ENCODE results near the gene BASP1. TPM values are rescaled to one million over a fixed set of nuclear protein-coding genes. Genes with fewer than 3 reads are reported as not detected.

BASP1 gene
- total and polyA plus RNA-seq, 2 experiments from 2014 or later, result 87.5 to 114 TPM

GRCh38 chr5:17289681-17290539 lies 72.5 kb downstream of the BASP1 start (continued):
- TF ChIP-seq ZNF114 (CRISPR knock-in tag; IDR thresholded peaks at IDR 0.05), result no peak
- no peak for TF ChIP-seq POLR2AphosphoS5 (IDR thresholded peaks at IDR 0.05; ENCODE audit: low read depth)
- no peak for TF ChIP-seq NANOG (IDR thresholded peaks at IDR 0.05; ENCODE audit: borderline replicate concordance)
- TF ChIP-seq CREB1 (CRISPR knock-in tag; IDR thresholded peaks at IDR 0.05; ENCODE audit: low read depth), result no peak
- TF ChIP-seq ZNF331 (CRISPR knock-in tag; IDR thresholded peaks at IDR 0.05; ENCODE audit: low read depth), result no peak
- no peak for TF ChIP-seq EZH2 (IDR thresholded peaks at IDR 0.05; ENCODE audit: low read depth, unreplicated experiment)
- TF ChIP-seq REST (IDR thresholded peaks at IDR 0.05; ENCODE audit: unreplicated experiment), result no peak

- H3K4me3 Mint-ChIP-seq, result no peak overlapping the region
- Histone ChIP-seq H3K9me2 (ENCODE audit: insufficient read depth) (no peaks in the 10 kb centered on the region), H3K27me3 (ENCODE audit: insufficient read depth) (no peaks in the 10 kb centered on the region), H3K27ac (ENCODE audit: low read depth) (no peak overlapping the region), H3K4me2 (no peak overlapping the region), H3K79me2 (replicated peaks; ENCODE audit: insufficient read depth) (no peaks in the 10 kb centered on the region), H4K20me1 (replicated peaks; ENCODE audit: insufficient read depth) (no peaks in the 10 kb centered on the region), H2AFZ (0 out of 2 replicates have a peak overlapping the region, but pooled peaks have one; percentile 59), H3F3A (replicated peaks; ENCODE audit: low read depth) (no peaks in the 10 kb centered on the region), H3K4me3 (no peak overlapping the region), H3K4me1 (ENCODE audit: insufficient read depth) (no peaks in the 10 kb centered on the region), H3K36me3 (ENCODE audit: insufficient read depth) (no peaks in the 10 kb centered on the region)
- H3K9me3 Mint-ChIP-seq, result peaks cover 14% of the 10 kb centered on the region
- peaks cover 11% of the 10 kb centered on the region for H3K36me3 Mint-ChIP-seq (ENCODE audit: low read depth)
- peaks cover 4% of the 10 kb centered on the region for H3K27me3 Mint-ChIP-seq (ENCODE audit: insufficient read depth, low read depth, poor library complexity)
- H3K27ac Mint-ChIP-seq, result no peak overlapping the region
- ATAC-seq (no peak), DNase-seq (ENCODE audit: low spot score) (no peak)
- no peaks in the 10 kb centered on the region for H3K4me1 Mint-ChIP-seq
- TF ChIP-seq STAT1 (IDR thresholded peaks at IDR 0.05; ENCODE audit: unreplicated experiment) (no peak), JUNB (IDR thresholded peaks at IDR 0.05; ENCODE audit: unreplicated experiment) (no peak), ZNF462 (CRISPR knock-in tag; IDR thresholded peaks at IDR 0.05) (no peak), POLR2AphosphoS5 (IDR thresholded peaks at IDR 0.05; ENCODE audit: low read depth) (no peak), ZNF114 (CRISPR knock-in tag; IDR thresholded peaks at IDR 0.05) (no peak), NANOG (IDR thresholded peaks at IDR 0.05; ENCODE audit: borderline replicate concordance) (no peak), EZH2 (IDR thresholded peaks at IDR 0.05; ENCODE audit: low read depth, unreplicated experiment) (no peak), CTCF (conservative IDR thresholded peaks at IDR 0.05; ENCODE audit: low read depth in 2 of 2) (no peak), CREB1 (CRISPR knock-in tag; IDR thresholded peaks at IDR 0.05; ENCODE audit: low read depth) (no peak), ZNF331 (CRISPR knock-in tag; IDR thresholded peaks at IDR 0.05; ENCODE audit: low read depth) (no peak), EZH2phosphoT487 (IDR thresholded peaks at IDR 0.05; ENCODE audit: unreplicated experiment) (no peak)
These were observed 73.1 kb downstream of the BASP1 start for GRCh38 chr5:17290540-17290974.

Measured in GM23338 (cell line).